Thymus (tissue), 11 donors: ENCODE results near the gene DBNDD1. TPM values are rescaled to one million over a fixed set of nuclear protein-coding genes. Genes with fewer than 3 reads are reported as not detected.
"Not testable (repeated sequence)": the region's sequence is repeated elsewhere in the genome, so short reads cannot be mapped to it uniquely, and the experiment has no call there.

ENCODE experiments used
- DNase-seq, 9 donors: peaks; one replicate each; pipeline ENCODE4 v3.0.0-alpha.2; 2013; ENCODE audit warnings: low spot score in 9 of 9, low read depth in 6 of 9, missing footprints in 1 of 9
- H3K27ac ChIP-seq, 2 donors: one replicate each; pipeline ENCODE4 v1.5.1; 2013; ENCODE audit warnings: control low read depth in 1 of 2, low read depth in 1 of 2, low read length in 1 of 2, mild to moderate bottlenecking in 1 of 2, moderate library complexity in 1 of 2
- H3K27me3 ChIP-seq, 2 donors: one replicate each; pipeline ENCODE4 v1.5.1; 2013; ENCODE audit warnings: low read length in 1 of 2; ENCODE audit not compliant: control insufficient read depth in 2 of 2, insufficient read depth in 1 of 2
- H3K36me3 ChIP-seq, 2 donors: one replicate each; pipeline ENCODE4 v1.5.1; 2013; ENCODE audit warnings: low read length in 1 of 2, mild to moderate bottlenecking in 1 of 2, moderate library complexity in 1 of 2; ENCODE audit not compliant: control insufficient read depth in 2 of 2, insufficient read depth in 2 of 2
- H3K4me1 ChIP-seq, 2 donors: one replicate each; pipeline ENCODE4 v1.5.1; 2013; ENCODE audit warnings: low read length in 2 of 2; ENCODE audit not compliant: control insufficient read depth in 2 of 2, insufficient read depth in 2 of 2
- H3K4me3 ChIP-seq, 2 donors: one replicate each; pipeline ENCODE4 v1.5.1; 2013; ENCODE audit warnings: low read length in 2 of 2, control low read depth in 1 of 2, mild to moderate bottlenecking in 1 of 2
- H3K9me3 ChIP-seq, 2 donors: one replicate each; pipeline ENCODE4 v1.5.1; 2013; ENCODE audit warnings: low read length in 1 of 2, mild to moderate bottlenecking in 1 of 2; ENCODE audit not compliant: control insufficient read depth in 2 of 2, insufficient read depth in 1 of 2
- WGBS: extraction: QIAGEN DNeasy Blood & Tissue Kit; methylation state at CpG from one replicate; pipeline ENCODE4 v1.1.7; 2013; 5-methylcytosine and 5-hydroxymethylcytosine counted together
- polyA plus RNA-seq: library from polyadenylated mRNA; stranded (reverse); fragments of 200-250 nt; gene quantifications from one replicate; pipeline ENCODE4 v1.2.3, GENCODE V29; 2013
- total RNA-seq: library from RNA; stranded (reverse); fragments of 120-200 nt; gene quantifications from one replicate; pipeline ENCODE4 v1.2.4, GENCODE V29; 2013
- donor health status: healthy.

The DBNDD1 gene
- total and polyA plus RNA-seq, 2 donors: 0.52 to 1.9 TPM

DNA sequence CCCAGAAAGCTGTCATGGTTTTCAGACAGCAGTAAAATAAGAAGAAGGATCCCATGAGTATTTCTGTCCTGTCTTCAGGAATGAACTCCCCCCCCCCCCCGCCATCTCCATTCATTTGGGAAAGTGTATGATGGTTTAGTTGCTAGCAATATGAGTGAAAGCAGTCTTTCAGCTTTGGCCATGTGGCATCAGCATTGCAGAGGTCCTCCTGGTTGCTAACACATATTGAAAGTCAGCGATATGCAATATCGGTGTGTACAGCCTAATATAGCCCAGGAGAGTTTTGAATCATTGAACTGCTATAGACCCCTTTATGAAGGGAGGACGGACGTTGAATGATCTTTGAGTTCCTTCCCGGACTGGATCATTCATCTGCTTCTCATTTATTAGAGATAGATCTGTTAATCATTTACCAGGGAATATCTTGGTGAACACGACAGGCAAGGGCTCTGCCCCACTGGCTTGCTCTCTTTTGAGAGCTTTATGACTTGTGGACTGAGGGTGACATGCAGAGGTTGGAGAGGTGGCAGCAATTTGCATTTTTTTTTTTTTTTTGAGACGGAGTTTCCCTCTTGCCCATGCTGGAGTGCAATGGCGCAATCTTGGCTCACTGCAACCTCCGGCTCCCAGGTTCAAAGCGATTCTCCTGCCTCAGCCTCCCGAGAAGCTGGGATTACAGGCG is 45.5 kb downstream of the DBNDD1 start:
- H3K4me1 ChIP-seq: peaks cover 3 to 19% of the 10 kb centered on the region in 2 donors

GRCh38 chr16:89973235-89973634 is 46.0 kb downstream of the DBNDD1 start:
- Histone ChIP-seq H3K27me3 (no peaks in the 10 kb centered on the region), H3K9me3 (peaks cover 0 to 16% of the 10 kb centered on the region in 2 donors), H3K36me3 (peaks cover 4 to 13% of the 10 kb centered on the region in 2 donors), H3K4me3 (peak overlapping the region; percentile 91 to 99), H3K27ac (peak overlapping the region in 1 of 2 donors; percentile 86), H3K4me1 (peaks cover 3 to 19% of the 10 kb centered on the region in 2 donors)
- no peak for DNase-seq
- WGBS: 20% methylated on average over 14 of the region's 14 CpGs

More for the DNA sequence above, 45.5 kb downstream of the DBNDD1 start:
- peak overlapping the region in 1 of 2 donors; percentile 99 for H3K4me3 ChIP-seq
- 98% methylated on average over 13 of the region's 13 CpGs for WGBS
- no peaks in the 10 kb centered on the region for H3K27me3 ChIP-seq
- peaks cover 5 to 16% of the 10 kb centered on the region in 2 donors for H3K36me3 ChIP-seq
- H3K27ac ChIP-seq: no peak overlapping the region
- no peak for DNase-seq
- peaks cover 0 to 16% of the 10 kb centered on the region in 2 donors for H3K9me3 ChIP-seq

- peak; percentile 58 to 94 (median 86) for DNase-seq
- WGBS: under 1% methylated on average over 104 of the region's 104 CpGs
- Histone ChIP-seq H3K4me3 (peak overlapping the region; percentile 91 to 99), H3K27me3 (no peaks in the 10 kb centered on the region), H3K27ac (peak overlapping the region; percentile 51 to 86), H3K36me3 (peaks cover 0 to 6% of the 10 kb centered on the region in 2 donors), H3K9me3 (peaks cover 0 to 16% of the 10 kb centered on the region in 2 donors), H3K4me1 (peaks cover 3 to 19% of the 10 kb centered on the region in 2 donors)
Measured at GRCh38 chr16:89972244-89973234, 46.7 kb downstream of the DBNDD1 start.

GRCh38 chr16:89971495-89972243 is 47.6 kb downstream of the DBNDD1 start:
- H3K36me3 ChIP-seq: peaks cover 0 to 4% of the 10 kb centered on the region in 2 donors
- peak overlapping the region; percentile 91 to 99 for H3K4me3 ChIP-seq
- peak overlapping the region; percentile 6 to 86 for H3K27ac ChIP-seq
- no peaks in the 10 kb centered on the region for H3K27me3 ChIP-seq
- WGBS: 48% methylated on average over 42 of the region's 42 CpGs
- peaks cover 3 to 19% of the 10 kb centered on the region in 2 donors for H3K4me1 ChIP-seq
- DNase-seq: peak in 1 of 9 donors; percentile 8
- H3K9me3 ChIP-seq: peaks cover 0 to 16% of the 10 kb centered on the region in 2 donors

DNA sequence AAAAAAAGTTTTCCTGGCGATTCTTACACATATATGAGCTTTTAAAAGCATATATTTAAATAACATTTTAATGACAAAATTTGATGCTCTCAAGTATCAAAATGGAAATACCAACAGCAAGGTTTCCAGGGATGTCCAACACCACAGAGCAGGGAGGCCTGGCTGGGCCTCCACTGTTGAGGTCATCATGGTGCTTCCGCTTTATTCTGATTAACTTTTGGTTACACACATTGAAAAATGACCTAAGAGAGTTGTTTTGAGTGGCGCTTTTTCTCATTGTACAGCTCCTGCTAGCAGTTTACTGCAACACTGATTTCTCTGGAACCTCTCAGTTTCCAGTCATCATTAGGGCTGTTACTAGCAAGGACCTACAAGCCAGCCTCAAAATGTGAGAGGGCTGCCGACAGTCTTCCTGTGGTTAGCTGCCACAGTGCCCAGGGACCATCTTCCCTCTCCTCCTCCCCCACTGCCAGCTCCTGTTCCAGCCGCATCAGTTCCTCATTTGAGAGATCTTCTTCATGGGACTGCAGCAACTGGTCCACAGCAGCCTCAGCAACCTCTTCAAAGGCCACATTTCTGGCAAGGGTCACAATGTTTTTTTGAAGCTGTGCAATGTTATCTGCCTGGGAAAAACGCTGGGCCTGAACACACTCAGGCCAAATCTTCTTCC is 49.4 kb downstream of the DBNDD1 start:
- Histone ChIP-seq H3K4me1 (peaks cover 3 to 19% of the 10 kb centered on the region in 2 donors), H3K27ac (peak overlapping the region in 1 of 2 donors; percentile 11)
- WGBS: 55% methylated on average over 6 of the region's 6 CpGs

GRCh38 chr16:89968074-89968473 is 51.2 kb downstream of the DBNDD1 start:
- not testable (repeated sequence) for H3K36me3 ChIP-seq, H3K4me3 ChIP-seq, H3K27ac ChIP-seq, DNase-seq, H3K27me3 ChIP-seq
- Histone ChIP-seq H3K9me3 (peaks cover 0 to 16% of the 10 kb centered on the region in 2 donors), H3K4me1 (peaks cover 0 to 13% of the 10 kb centered on the region in 2 donors)
- WGBS: 98% methylated on average over 11 of the region's 11 CpGs

More for the DNA sequence above, 49.4 kb downstream of the DBNDD1 start:
- Histone ChIP-seq H3K9me3 (peaks cover 0 to 16% of the 10 kb centered on the region in 2 donors), H3K4me3 (no peak overlapping the region), H3K36me3 (no peaks in the 10 kb centered on the region), H3K27me3 (no peaks in the 10 kb centered on the region)
- no peak for DNase-seq

GRCh38 chr16:89967436-89967835 is 51.8 kb downstream of the DBNDD1 start:
- WGBS: 96% methylated on average over 5 of the region's 5 CpGs

GRCh38 chr16:89966756-89967155 is 52.5 kb downstream of the DBNDD1 start:
- 92% methylated on average over 9 of the region's 9 CpGs for WGBS
- no peak for DNase-seq
- Histone ChIP-seq H3K27ac (no peak overlapping the region), H3K36me3 (no peaks in the 10 kb centered on the region), H3K4me1 (peaks cover 0 to 7% of the 10 kb centered on the region in 2 donors), H3K9me3 (peaks cover 0 to 16% of the 10 kb centered on the region in 2 donors), H3K4me3 (no peak overlapping the region), H3K27me3 (no peaks in the 10 kb centered on the region)

More at GRCh38 chr16:89967436-89967835, 51.8 kb downstream of the DBNDD1 start:
- H3K36me3 ChIP-seq, H3K27ac ChIP-seq, DNase-seq, H3K4me3 ChIP-seq, H3K27me3 ChIP-seq: not testable (repeated sequence)
- Histone ChIP-seq H3K9me3 (peaks cover 0 to 16% of the 10 kb centered on the region in 2 donors), H3K4me1 (peaks cover 0 to 10% of the 10 kb centered on the region in 2 donors)
